Vagina (tissue), 2 donors: Measurements from ENCODE around the gene USP17L18.
"Not testable (repeated sequence)": the region's sequence is repeated elsewhere in the genome, so short reads cannot be mapped to it uniquely, and the experiment has no call there.

ENCODE experiments used
- POLR2A ChIP-seq, 2 donors: fragments of 450-650 bp; IDR thresholded peaks; one replicate each; pipeline ENCODE4 v1.6.1; 2017; ENCODE audit warnings: antibody characterized with exemption in 2 of 2, mild to moderate bottlenecking in 2 of 2, moderate library complexity in 2 of 2
- TF ChIP-seq, protein P1 (sequence below), 3 experiments: fragments of 450-650 bp in 2 of 3; fragments of 200-600 bp in 1 of 3; sonication (generic) in 1 of 3; IDR thresholded peaks; one replicate each; pipeline ENCODE4 v1.5.1; 2017 to 2019; ENCODE audit warnings: antibody characterized with exemption in 3 of 3, mild to moderate bottlenecking in 2 of 3, moderate library complexity in 2 of 3

DNA sequence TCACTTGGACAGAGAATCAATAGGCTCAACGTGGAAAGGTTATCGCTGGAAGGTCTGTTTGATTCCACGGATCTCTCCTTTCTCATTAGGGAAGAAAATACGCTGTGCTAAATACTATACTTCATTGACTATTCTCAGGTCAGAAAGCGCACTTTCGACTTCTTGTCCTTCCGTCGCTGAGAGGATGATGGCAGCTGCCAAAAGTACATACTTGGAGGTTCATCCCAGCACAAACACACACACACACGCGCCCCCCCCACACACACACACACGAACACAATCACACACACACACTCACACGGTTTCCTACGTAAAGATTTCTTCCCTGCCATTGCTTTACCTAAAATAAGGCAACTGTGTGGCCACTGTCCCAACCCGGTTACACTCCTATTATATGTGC lies 33.7 kb upstream of the USP17L18 start:
- TF ChIP-seq, protein P1, sequence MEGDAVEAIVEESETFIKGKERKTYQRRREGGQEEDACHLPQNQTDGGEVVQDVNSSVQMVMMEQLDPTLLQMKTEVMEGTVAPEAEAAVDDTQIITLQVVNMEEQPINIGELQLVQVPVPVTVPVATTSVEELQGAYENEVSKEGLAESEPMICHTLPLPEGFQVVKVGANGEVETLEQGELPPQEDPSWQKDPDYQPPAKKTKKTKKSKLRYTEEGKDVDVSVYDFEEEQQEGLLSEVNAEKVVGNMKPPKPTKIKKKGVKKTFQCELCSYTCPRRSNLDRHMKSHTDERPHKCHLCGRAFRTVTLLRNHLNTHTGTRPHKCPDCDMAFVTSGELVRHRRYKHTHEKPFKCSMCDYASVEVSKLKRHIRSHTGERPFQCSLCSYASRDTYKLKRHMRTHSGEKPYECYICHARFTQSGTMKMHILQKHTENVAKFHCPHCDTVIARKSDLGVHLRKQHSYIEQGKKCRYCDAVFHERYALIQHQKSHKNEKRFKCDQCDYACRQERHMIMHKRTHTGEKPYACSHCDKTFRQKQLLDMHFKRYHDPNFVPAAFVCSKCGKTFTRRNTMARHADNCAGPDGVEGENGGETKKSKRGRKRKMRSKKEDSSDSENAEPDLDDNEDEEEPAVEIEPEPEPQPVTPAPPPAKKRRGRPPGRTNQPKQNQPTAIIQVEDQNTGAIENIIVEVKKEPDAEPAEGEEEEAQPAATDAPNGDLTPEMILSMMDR (IDR thresholded peaks at IDR 0.05): not testable (repeated sequence)
- TF ChIP-seq POLR2A (IDR thresholded peaks at IDR 0.05): not testable (repeated sequence)
